WTC11 (cell line): ENCODE data around the gene WFDC2. TPM values are rescaled to one million over a fixed set of nuclear protein-coding genes. Genes with fewer than 3 reads are reported as not detected.

ENCODE experiments used
- ATAC-seq: fragments of 200-7000 bp; cut with Tn5 transposase; 2 replicates; pipeline ENCODE4 v1.10.0; 2021; ENCODE audit warnings: mild to moderate bottlenecking, moderate library complexity
- CTCF ChIA-PET: fragments of 300-600 bp; sonication (Branson Sonifier 250); formaldehyde crosslinking; loops from one replicate; lab custom pipeline; 2021; ENCODE audit warnings: antibody characterized with exemption; lab: Charles Lee
- POLR2A ChIA-PET: fragments of 350-600 bp; sonication (Branson Sonifier 250); formaldehyde crosslinking; loops from one replicate; lab custom pipeline; 2021; ENCODE audit warnings: antibody characterized with exemption; lab: Charles Lee
- DNase-seq: peaks from one replicate; pipeline ENCODE4 v3.0.0; 2021; ENCODE audit warnings: low spot score
- H3K27ac Mint-ChIP-seq: 2 replicates; pipeline ENCODE4 v1.8.0; 2021; ENCODE audit warnings: mixed read lengths
- H3K27me3 Mint-ChIP-seq: 2 replicates; pipeline ENCODE4 v1.8.0; 2021; ENCODE audit warnings: low read depth, mild to moderate bottlenecking, moderate library complexity, mixed read lengths
- H3K36me3 Mint-ChIP-seq: 2 replicates; pipeline ENCODE4 v1.8.0; 2021; ENCODE audit warnings: mixed read lengths
- H3K4me1 Mint-ChIP-seq: 2 replicates; pipeline ENCODE4 v1.8.0; 2022; ENCODE audit warnings: mixed read lengths
- H3K4me3 Mint-ChIP-seq: 2 replicates; pipeline ENCODE4 v1.8.0; 2021; ENCODE audit warnings: mild to moderate bottlenecking, moderate library complexity, mixed read lengths
- H3K9me3 Mint-ChIP-seq: 2 replicates; pipeline ENCODE4 v1.8.0; 2021; ENCODE audit warnings: mixed read lengths
- ATF1 ChIP-seq: sonication (generic); formaldehyde crosslinking; IDR thresholded peaks from 2 replicates; pipeline ENCODE4 v1.8.1; 2023; ENCODE audit warnings: mild to moderate bottlenecking, moderate library complexity, missing genetic modification reagents
- CREB1 ChIP-seq: sonication (generic); formaldehyde crosslinking; IDR thresholded peaks from 2 replicates; pipeline ENCODE4 v1.8.0; 2023; ENCODE audit warnings: mild to moderate bottlenecking, missing genetic modification reagents
- ELF4 ChIP-seq: sonication (generic); formaldehyde crosslinking; IDR thresholded peaks from 2 replicates; pipeline ENCODE4 v1.8.1; 2022; ENCODE audit warnings: low read depth, mild to moderate bottlenecking, moderate library complexity, missing genetic modification reagents
- FOXK1 ChIP-seq: sonication (generic); formaldehyde crosslinking; IDR thresholded peaks from 2 replicates; pipeline ENCODE4 v1.8.0; 2022; ENCODE audit warnings: mild to moderate bottlenecking, moderate library complexity, missing genetic modification reagents
- NFYB ChIP-seq: sonication (generic); formaldehyde crosslinking; conservative IDR thresholded peaks from 2 replicates; pipeline ENCODE4 v1.8.0; 2022; ENCODE audit warnings: low read depth, missing genetic modification reagents
- RORB ChIP-seq: fragments of 250-450 bp; sonication (Bioruptor Pico); IDR thresholded peaks from 2 replicates; pipeline ENCODE4 v1.9.0; 2021; ENCODE audit warnings: mild to moderate bottlenecking
- SOX15 ChIP-seq: fragments of 250-450 bp; sonication (Bioruptor Pico); IDR thresholded peaks from 2 replicates; pipeline ENCODE4 v1.9.0; 2021; ENCODE audit warnings: mild to moderate bottlenecking
- SP1 ChIP-seq: sonication (generic); formaldehyde crosslinking; conservative IDR thresholded peaks from 2 replicates; pipeline ENCODE4 v1.8.1; 2022; ENCODE audit warnings: missing genetic modification reagents
- ZNF232 ChIP-seq: sonication (generic); formaldehyde crosslinking; IDR thresholded peaks from 2 replicates; pipeline ENCODE4 v1.8.0; 2022; ENCODE audit warnings: mild to moderate bottlenecking, missing genetic modification reagents
- ZNF263 ChIP-seq: sonication (generic); formaldehyde crosslinking; IDR thresholded peaks from 2 replicates; pipeline ENCODE4 v1.8.1; 2022; ENCODE audit warnings: low read depth, mild to moderate bottlenecking, moderate library complexity, missing genetic modification reagents
- ZNF317 ChIP-seq: sonication (generic); formaldehyde crosslinking; IDR thresholded peaks from 2 replicates; pipeline ENCODE4 v1.8.1; 2023; ENCODE audit warnings: low read depth, mild to moderate bottlenecking, moderate library complexity, missing genetic modification reagents, borderline replicate concordance
- total RNA-seq: library from RNA; stranded (reverse); gene quantifications from 3 replicates; pipeline ENCODE4 v1.2.3, GENCODE V29; 2021
- TF ChIP-seq, protein P1 (sequence below): fragments of 250-450 bp; sonication (Bioruptor Pico); IDR thresholded peaks from 2 replicates; pipeline ENCODE4 v1.9.0; 2021; ENCODE audit warnings: mild to moderate bottlenecking, borderline replicate concordance
- TF ChIP-seq, protein P2 (sequence below): sonication (generic); formaldehyde crosslinking; IDR thresholded peaks from 2 replicates; pipeline ENCODE4 v1.8.1; 2022; ENCODE audit warnings: low read depth, missing genetic modification reagents, borderline replicate concordance
- TF ChIP-seq, protein P3 (sequence below): sonication (generic); formaldehyde crosslinking; IDR thresholded peaks from 2 replicates; pipeline ENCODE4 v1.8.1; 2022; ENCODE audit warnings: mild to moderate bottlenecking, moderate library complexity, missing genetic modification reagents
- TF ChIP-seq, protein P4 (sequence below): fragments of 250-450 bp; sonication (Bioruptor Pico); IDR thresholded peaks from 2 replicates; pipeline ENCODE4 v1.9.0; 2021; ENCODE audit warnings: mild to moderate bottlenecking
- TF ChIP-seq, protein P5 (sequence below): sonication (generic); formaldehyde crosslinking; conservative IDR thresholded peaks from 2 replicates; pipeline ENCODE4 v1.8.1; 2022; ENCODE audit warnings: mild to moderate bottlenecking, missing genetic modification reagents
- TF ChIP-seq, protein P6 (sequence below): sonication (generic); formaldehyde crosslinking; IDR thresholded peaks from 2 replicates; pipeline ENCODE4 v1.8.0; 2022; ENCODE audit warnings: mild to moderate bottlenecking, missing genetic modification reagents
- TF ChIP-seq, protein P7 (sequence below): sonication (generic); formaldehyde crosslinking; IDR thresholded peaks from 2 replicates; pipeline ENCODE4 v1.8.1; 2023; ENCODE audit warnings: mild to moderate bottlenecking, moderate library complexity, missing genetic modification reagents
- TF ChIP-seq, protein P8 (sequence below): sonication (generic); formaldehyde crosslinking; IDR thresholded peaks from 2 replicates; pipeline ENCODE4 v1.8.0; 2023; ENCODE audit warnings: missing genetic modification reagents

WFDC2 gene
- total RNA-seq, 1 experiment from 2014 or later, result 76.4 TPM

DNA sequence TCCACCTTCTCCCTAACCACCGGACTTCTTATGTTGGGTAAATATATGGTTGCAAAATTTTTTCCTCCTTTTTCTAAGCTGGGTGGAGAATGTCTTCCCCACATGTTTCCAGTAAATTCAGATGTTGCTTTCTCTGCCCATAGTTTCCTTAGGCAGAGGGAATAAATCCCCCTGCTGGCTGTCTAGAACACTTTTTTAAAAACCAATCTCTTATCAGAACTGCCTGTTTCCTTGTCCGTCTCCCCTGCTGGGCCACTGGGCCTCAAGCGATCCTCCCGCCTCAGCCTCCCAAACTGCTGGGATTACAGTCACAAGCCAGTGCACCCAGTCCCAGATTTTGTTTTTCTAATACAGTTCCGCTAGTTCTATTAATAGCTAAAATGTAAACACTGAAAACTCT lies 9.9 kb upstream of the WFDC2 start:
- no peak for ATAC-seq
- CTCF ChIA-PET, result interaction anchor here (0.7 to 2.8 kb wide), 8 partner anchors 8 to 312 kb away, joined by 3 to 14 read pairs (median 4); no protein-coding TSS in a partner anchor
- POLR2A ChIA-PET, result interaction anchor here (1.6 kb wide), 1 partner anchor 9 kb away, joined by 4 read pairs; the partner anchor contains the start of gene WFDC2
- no peak overlapping the region for H3K4me3 Mint-ChIP-seq
- TF ChIP-seq, protein P1, sequence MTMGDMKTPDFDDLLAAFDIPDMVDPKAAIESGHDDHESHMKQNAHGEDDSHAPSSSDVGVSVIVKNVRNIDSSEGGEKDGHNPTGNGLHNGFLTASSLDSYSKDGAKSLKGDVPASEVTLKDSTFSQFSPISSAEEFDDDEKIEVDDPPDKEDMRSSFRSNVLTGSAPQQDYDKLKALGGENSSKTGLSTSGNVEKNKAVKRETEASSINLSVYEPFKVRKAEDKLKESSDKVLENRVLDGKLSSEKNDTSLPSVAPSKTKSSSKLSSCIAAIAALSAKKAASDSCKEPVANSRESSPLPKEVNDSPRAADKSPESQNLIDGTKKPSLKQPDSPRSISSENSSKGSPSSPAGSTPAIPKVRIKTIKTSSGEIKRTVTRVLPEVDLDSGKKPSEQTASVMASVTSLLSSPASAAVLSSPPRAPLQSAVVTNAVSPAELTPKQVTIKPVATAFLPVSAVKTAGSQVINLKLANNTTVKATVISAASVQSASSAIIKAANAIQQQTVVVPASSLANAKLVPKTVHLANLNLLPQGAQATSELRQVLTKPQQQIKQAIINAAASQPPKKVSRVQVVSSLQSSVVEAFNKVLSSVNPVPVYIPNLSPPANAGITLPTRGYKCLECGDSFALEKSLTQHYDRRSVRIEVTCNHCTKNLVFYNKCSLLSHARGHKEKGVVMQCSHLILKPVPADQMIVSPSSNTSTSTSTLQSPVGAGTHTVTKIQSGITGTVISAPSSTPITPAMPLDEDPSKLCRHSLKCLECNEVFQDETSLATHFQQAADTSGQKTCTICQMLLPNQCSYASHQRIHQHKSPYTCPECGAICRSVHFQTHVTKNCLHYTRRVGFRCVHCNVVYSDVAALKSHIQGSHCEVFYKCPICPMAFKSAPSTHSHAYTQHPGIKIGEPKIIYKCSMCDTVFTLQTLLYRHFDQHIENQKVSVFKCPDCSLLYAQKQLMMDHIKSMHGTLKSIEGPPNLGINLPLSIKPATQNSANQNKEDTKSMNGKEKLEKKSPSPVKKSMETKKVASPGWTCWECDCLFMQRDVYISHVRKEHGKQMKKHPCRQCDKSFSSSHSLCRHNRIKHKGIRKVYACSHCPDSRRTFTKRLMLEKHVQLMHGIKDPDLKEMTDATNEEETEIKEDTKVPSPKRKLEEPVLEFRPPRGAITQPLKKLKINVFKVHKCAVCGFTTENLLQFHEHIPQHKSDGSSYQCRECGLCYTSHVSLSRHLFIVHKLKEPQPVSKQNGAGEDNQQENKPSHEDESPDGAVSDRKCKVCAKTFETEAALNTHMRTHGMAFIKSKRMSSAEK, result no peak
- DNase-seq, result no peak
- no peaks in the 10 kb centered on the region for H3K27me3 Mint-ChIP-seq
- no peaks in the 10 kb centered on the region for H3K9me3 Mint-ChIP-seq
- no peaks in the 10 kb centered on the region for H3K36me3 Mint-ChIP-seq
- H3K4me1 Mint-ChIP-seq, result no peaks in the 10 kb centered on the region; the same call in 1 of the 2 replicates
- no peak overlapping the region for H3K27ac Mint-ChIP-seq

DNA sequence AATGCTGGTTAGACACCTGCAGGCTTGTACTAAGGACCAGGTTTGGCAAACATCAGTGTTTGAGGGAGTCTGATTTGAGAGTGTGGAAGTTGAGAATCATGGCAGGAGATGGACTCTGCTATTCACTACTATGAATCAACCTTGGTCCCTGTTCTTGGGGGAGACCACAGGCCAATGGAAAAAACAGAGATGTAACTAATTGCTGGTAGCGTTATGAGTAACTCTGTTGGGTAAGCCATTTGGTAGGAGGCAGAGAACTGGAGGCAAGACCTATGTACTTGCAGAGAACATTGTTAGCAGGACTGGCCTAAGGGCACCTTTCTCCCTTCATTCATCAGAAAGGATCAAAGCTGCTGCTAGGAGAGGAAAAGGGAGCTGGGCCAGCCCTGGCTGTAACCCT lies 8.3 kb upstream of the WFDC2 start:
- H3K4me3 Mint-ChIP-seq, result no peak overlapping the region
- POLR2A ChIA-PET, result no interaction called here
- H3K4me1 Mint-ChIP-seq, result peaks cover 10% of the 10 kb centered on the region
- no peaks in the 10 kb centered on the region for H3K36me3 Mint-ChIP-seq
- CTCF ChIA-PET, result interaction anchor here (1.6 to 2.5 kb wide), 2 partner anchors 26 to 310 kb away, joined by 4 to 14 read pairs; no protein-coding TSS in a partner anchor
- ATAC-seq, result no peak
- H3K27ac Mint-ChIP-seq, result no peak overlapping the region
- DNase-seq, result no peak
- H3K27me3 Mint-ChIP-seq, result no peaks in the 10 kb centered on the region
- no peaks in the 10 kb centered on the region for H3K9me3 Mint-ChIP-seq
- TF ChIP-seq, protein P2, sequence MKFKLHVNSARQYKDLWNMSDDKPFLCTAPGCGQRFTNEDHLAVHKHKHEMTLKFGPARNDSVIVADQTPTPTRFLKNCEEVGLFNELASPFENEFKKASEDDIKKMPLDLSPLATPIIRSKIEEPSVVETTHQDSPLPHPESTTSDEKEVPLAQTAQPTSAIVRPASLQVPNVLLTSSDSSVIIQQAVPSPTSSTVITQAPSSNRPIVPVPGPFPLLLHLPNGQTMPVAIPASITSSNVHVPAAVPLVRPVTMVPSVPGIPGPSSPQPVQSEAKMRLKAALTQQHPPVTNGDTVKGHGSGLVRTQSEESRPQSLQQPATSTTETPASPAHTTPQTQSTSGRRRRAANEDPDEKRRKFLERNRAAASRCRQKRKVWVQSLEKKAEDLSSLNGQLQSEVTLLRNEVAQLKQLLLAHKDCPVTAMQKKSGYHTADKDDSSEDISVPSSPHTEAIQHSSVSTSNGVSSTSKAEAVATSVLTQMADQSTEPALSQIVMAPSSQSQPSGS (CRISPR knock-in tag), result no peak
- TF ChIP-seq, protein P3, sequence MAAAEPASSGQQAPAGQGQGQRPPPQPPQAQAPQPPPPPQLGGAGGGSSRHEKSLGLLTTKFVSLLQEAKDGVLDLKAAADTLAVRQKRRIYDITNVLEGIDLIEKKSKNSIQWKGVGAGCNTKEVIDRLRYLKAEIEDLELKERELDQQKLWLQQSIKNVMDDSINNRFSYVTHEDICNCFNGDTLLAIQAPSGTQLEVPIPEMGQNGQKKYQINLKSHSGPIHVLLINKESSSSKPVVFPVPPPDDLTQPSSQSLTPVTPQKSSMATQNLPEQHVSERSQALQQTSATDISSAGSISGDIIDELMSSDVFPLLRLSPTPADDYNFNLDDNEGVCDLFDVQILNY (CRISPR knock-in tag), result no peak
- TF ChIP-seq, protein P4, sequence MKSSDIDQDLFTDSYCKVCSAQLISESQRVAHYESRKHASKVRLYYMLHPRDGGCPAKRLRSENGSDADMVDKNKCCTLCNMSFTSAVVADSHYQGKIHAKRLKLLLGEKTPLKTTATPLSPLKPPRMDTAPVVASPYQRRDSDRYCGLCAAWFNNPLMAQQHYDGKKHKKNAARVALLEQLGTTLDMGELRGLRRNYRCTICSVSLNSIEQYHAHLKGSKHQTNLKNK (CRISPR knock-in tag), result no peak
- TF ChIP-seq ZNF317 (CRISPR knock-in tag) (no peak), FOXK1 (CRISPR knock-in tag) (no peak), SP1 (CRISPR knock-in tag) (no peak), ZNF263 (no peak), RORB (no peak), NFYB (no peak), SOX15 (CRISPR knock-in tag) (no peak), ZNF232 (CRISPR knock-in tag) (no peak), ELF4 (CRISPR knock-in tag) (no peak), CREB1 (no peak), ATF1 (CRISPR knock-in tag) (no peak)
- TF ChIP-seq, protein P5, sequence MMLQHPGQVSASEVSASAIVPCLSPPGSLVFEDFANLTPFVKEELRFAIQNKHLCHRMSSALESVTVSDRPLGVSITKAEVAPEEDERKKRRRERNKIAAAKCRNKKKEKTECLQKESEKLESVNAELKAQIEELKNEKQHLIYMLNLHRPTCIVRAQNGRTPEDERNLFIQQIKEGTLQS (CRISPR knock-in tag), result no peak
- TF ChIP-seq, protein P6, sequence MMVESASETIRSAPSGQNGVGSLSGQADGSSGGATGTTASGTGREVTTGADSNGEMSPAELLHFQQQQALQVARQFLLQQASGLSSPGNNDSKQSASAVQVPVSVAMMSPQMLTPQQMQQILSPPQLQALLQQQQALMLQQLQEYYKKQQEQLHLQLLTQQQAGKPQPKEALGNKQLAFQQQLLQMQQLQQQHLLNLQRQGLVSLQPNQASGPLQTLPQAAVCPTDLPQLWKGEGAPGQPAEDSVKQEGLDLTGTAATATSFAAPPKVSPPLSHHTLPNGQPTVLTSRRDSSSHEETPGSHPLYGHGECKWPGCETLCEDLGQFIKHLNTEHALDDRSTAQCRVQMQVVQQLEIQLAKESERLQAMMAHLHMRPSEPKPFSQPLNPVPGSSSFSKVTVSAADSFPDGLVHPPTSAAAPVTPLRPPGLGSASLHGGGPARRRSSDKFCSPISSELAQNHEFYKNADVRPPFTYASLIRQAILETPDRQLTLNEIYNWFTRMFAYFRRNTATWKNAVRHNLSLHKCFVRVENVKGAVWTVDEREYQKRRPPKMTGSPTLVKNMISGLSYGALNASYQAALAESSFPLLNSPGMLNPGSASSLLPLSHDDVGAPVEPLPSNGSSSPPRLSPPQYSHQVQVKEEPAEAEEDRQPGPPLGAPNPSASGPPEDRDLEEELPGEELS (CRISPR knock-in tag), result no peak
- TF ChIP-seq, protein P7, sequence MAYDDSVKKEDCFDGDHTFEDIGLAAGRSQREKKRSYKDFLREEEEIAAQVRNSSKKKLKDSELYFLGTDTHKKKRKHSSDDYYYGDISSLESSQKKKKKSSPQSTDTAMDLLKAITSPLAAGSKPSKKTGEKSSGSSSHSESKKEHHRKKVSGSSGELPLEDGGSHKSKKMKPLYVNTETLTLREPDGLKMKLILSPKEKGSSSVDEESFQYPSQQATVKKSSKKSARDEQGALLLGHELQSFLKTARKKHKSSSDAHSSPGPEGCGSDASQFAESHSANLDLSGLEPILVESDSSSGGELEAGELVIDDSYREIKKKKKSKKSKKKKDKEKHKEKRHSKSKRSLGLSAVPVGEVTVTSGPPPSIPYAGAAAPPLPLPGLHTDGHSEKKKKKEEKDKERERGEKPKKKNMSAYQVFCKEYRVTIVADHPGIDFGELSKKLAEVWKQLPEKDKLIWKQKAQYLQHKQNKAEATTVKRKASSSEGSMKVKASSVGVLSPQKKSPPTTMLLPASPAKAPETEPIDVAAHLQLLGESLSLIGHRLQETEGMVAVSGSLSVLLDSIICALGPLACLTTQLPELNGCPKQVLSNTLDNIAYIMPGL (CRISPR knock-in tag), result no peak
- TF ChIP-seq, protein P8, sequence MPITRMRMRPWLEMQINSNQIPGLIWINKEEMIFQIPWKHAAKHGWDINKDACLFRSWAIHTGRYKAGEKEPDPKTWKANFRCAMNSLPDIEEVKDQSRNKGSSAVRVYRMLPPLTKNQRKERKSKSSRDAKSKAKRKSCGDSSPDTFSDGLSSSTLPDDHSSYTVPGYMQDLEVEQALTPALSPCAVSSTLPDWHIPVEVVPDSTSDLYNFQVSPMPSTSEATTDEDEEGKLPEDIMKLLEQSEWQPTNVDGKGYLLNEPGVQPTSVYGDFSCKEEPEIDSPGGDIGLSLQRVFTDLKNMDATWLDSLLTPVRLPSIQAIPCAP (CRISPR knock-in tag), result no peak
